HL-60 (cell line): Measurements from ENCODE around the gene USP47.

Source experiments
- DNase-seq, 2 experiments: peaks; one replicate each; pipeline ENCODE4 v3.0.0-alpha.2; 2010 to 2020; ENCODE audit warnings: low read depth in 1 of 2, low spot score in 1 of 2
- H3K27ac ChIP-seq: fragments of 250-450 bp; sonication (Bioruptor Pico); replicated peaks from 2 replicates; pipeline ENCODE4 v1.5.1; 2020; ENCODE audit warnings: mild to moderate bottlenecking, moderate library complexity
- H3K27me3 ChIP-seq: fragments of 250-450 bp; sonication (Bioruptor Pico); 2 replicates; pipeline ENCODE4 v1.5.1; 2021; ENCODE audit warnings: mild to moderate bottlenecking, moderate library complexity; ENCODE audit not compliant: insufficient read depth, poor library complexity, severe bottlenecking
- H3K4me3 ChIP-seq: replicated peaks from 2 replicates; pipeline ENCODE4 v1.5.1; 2011; ENCODE audit warnings: mild to moderate bottlenecking, control low read depth, low read length; ENCODE audit not compliant: insufficient read depth
- GABPA ChIP-seq: IDR thresholded peaks from 2 replicates; pipeline ENCODE4 v1.6.1; 2012; ENCODE audit warnings: low read depth
- POLR2AphosphoS5 ChIP-seq: IDR thresholded peaks from 2 replicates; pipeline ENCODE4 v1.6.1; 2012; ENCODE audit warnings: low read depth
- SPI1 ChIP-seq: IDR thresholded peaks from 2 replicates; pipeline ENCODE4 v1.6.1; 2012; ENCODE audit warnings: low read depth, mild to moderate bottlenecking, borderline replicate concordance
- TF ChIP-seq, protein P1 (sequence below): IDR thresholded peaks from 2 replicates; pipeline ENCODE4 v1.6.1; 2012; ENCODE audit warnings: low read depth; ENCODE audit not compliant: insufficient replicate concordance
- TF ChIP-seq, protein P2 (sequence below): IDR thresholded peaks from one replicate; pipeline ENCODE4 v1.5.1; 2011; ENCODE audit warnings: low read length, control low read depth, inconsistent platforms; ENCODE audit not compliant: insufficient read depth

USP47 gene

DNA sequence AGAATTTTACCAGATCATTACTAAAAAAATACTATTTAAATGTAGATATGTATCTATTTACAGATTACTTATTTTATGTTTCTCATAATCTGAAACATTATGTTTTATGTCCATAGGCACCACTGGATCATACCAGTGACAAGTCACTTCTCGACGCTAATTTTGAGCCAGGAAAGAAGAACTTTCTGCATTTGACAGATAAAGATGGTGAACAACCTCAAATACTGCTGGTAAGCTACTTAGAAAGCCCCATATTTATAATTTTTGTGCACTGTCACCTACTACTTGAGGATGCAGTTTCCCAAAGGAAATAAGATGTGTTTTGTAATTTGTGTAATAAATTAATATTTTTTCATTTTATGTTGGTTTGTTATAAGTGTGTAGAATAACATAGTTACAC is 42.6 kb downstream of the USP47 start:
- H3K4me3 ChIP-seq, result no peak overlapping the region
- DNase-seq, result no peak
- no peaks in the 10 kb centered on the region for H3K27me3 ChIP-seq
- no peak overlapping the region for H3K27ac ChIP-seq
- TF ChIP-seq GABPA (no peak), SPI1 (no peak), POLR2AphosphoS5 (no peak)
- TF ChIP-seq, protein P1, sequence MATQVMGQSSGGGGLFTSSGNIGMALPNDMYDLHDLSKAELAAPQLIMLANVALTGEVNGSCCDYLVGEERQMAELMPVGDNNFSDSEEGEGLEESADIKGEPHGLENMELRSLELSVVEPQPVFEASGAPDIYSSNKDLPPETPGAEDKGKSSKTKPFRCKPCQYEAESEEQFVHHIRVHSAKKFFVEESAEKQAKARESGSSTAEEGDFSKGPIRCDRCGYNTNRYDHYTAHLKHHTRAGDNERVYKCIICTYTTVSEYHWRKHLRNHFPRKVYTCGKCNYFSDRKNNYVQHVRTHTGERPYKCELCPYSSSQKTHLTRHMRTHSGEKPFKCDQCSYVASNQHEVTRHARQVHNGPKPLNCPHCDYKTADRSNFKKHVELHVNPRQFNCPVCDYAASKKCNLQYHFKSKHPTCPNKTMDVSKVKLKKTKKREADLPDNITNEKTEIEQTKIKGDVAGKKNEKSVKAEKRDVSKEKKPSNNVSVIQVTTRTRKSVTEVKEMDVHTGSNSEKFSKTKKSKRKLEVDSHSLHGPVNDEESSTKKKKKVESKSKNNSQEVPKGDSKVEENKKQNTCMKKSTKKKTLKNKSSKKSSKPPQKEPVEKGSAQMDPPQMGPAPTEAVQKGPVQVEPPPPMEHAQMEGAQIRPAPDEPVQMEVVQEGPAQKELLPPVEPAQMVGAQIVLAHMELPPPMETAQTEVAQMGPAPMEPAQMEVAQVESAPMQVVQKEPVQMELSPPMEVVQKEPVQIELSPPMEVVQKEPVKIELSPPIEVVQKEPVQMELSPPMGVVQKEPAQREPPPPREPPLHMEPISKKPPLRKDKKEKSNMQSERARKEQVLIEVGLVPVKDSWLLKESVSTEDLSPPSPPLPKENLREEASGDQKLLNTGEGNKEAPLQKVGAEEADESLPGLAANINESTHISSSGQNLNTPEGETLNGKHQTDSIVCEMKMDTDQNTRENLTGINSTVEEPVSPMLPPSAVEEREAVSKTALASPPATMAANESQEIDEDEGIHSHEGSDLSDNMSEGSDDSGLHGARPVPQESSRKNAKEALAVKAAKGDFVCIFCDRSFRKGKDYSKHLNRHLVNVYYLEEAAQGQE, result no peak

DNA sequence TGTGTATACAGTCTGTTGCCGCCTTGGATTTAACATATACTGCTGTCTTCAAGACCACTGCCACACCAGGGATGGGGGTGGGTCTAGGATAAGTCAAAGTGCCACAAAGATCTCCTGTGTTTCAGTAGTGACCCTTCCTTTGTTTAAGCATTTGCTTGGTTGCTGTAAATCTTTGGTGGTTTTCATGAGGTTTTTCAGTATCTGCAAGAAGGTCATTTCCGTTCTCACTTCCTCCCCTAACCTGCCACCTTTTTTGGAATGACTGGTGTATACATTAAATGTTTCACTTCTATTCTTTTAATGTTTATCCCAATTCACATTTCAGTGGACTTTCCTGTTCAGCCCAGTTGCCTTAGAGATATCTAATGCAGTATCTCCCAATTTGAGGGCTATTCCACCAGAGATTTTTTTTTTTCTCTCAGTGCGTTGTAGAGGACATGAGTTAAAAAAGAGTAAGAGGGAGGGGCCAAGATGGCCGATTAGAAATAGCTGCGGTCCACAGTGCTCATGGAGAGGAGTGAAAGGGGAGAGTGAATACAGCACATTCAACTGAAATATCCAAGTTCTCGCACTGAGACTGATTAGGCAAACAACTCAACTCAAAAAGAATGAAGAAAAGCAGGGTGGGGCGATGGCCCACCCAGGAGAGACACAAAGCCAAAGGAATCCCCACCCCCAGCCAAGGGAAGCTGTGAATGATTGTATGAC is 43.2 kb downstream of the USP47 start:
- H3K27me3 ChIP-seq, result no peaks in the 10 kb centered on the region
- no peak for DNase-seq
- no peak overlapping the region for H3K4me3 ChIP-seq
- no peak overlapping the region for H3K27ac ChIP-seq
- TF ChIP-seq, protein P2, sequence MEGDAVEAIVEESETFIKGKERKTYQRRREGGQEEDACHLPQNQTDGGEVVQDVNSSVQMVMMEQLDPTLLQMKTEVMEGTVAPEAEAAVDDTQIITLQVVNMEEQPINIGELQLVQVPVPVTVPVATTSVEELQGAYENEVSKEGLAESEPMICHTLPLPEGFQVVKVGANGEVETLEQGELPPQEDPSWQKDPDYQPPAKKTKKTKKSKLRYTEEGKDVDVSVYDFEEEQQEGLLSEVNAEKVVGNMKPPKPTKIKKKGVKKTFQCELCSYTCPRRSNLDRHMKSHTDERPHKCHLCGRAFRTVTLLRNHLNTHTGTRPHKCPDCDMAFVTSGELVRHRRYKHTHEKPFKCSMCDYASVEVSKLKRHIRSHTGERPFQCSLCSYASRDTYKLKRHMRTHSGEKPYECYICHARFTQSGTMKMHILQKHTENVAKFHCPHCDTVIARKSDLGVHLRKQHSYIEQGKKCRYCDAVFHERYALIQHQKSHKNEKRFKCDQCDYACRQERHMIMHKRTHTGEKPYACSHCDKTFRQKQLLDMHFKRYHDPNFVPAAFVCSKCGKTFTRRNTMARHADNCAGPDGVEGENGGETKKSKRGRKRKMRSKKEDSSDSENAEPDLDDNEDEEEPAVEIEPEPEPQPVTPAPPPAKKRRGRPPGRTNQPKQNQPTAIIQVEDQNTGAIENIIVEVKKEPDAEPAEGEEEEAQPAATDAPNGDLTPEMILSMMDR, result no peak
- TF ChIP-seq SPI1, result no peak
- no peak for TF ChIP-seq POLR2AphosphoS5
- TF ChIP-seq, protein P1, result no peak
- no peak for TF ChIP-seq GABPA

DNA sequence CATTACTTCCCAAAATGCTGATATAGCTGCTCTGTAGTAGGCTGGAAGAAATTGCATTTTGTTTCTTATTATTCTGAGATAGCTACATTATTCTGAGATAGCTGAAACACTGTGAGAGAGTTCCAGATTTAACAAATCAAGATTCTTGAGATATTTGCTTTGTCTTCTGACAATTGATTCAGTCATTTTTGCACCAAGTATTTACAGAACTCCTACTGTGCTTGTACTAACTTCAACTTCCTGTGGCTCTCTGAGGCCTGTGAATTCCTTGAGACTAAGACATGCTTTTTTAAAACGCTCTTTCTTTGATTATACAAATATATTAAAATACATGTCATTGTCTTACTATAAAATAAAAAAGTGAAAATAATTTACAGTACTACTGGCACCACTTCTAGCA is 52.7 kb downstream of the USP47 start:
- H3K4me3 ChIP-seq, result no peak overlapping the region
- no peak for TF ChIP-seq GABPA
- no peak for TF ChIP-seq SPI1
- TF ChIP-seq, protein P1, result no peak
- TF ChIP-seq POLR2AphosphoS5, result no peak
- TF ChIP-seq, protein P2, result no peak
- no peak for DNase-seq
- H3K27ac ChIP-seq, result no peak overlapping the region
- H3K27me3 ChIP-seq, result no peaks in the 10 kb centered on the region
